Stimulated activated CD4-positive, alpha-beta T cell treated with anti-CD3 and anti-CD28 coated beads, Interleukin-1b, Interleukin-23, amount 100 ng/mL, for 4 hours (primary cell): ENCODE data around the gene OR10T2.
"Not testable (repeated sequence)": the region's sequence is repeated elsewhere in the genome, so short reads cannot be mapped to it uniquely, and the experiment has no call there.

ENCODE experiments used
- DNase-seq, 2 donors: peaks; one replicate each; pipeline ENCODE4 v3.0.0-alpha.2; 2020; ENCODE audit warnings: low read depth in 2 of 2

The OR10T2 gene, protein sequence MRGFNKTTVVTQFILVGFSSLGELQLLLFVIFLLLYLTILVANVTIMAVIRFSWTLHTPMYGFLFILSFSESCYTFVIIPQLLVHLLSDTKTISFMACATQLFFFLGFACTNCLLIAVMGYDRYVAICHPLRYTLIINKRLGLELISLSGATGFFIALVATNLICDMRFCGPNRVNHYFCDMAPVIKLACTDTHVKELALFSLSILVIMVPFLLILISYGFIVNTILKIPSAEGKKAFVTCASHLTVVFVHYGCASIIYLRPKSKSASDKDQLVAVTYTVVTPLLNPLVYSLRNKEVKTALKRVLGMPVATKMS

DNA sequence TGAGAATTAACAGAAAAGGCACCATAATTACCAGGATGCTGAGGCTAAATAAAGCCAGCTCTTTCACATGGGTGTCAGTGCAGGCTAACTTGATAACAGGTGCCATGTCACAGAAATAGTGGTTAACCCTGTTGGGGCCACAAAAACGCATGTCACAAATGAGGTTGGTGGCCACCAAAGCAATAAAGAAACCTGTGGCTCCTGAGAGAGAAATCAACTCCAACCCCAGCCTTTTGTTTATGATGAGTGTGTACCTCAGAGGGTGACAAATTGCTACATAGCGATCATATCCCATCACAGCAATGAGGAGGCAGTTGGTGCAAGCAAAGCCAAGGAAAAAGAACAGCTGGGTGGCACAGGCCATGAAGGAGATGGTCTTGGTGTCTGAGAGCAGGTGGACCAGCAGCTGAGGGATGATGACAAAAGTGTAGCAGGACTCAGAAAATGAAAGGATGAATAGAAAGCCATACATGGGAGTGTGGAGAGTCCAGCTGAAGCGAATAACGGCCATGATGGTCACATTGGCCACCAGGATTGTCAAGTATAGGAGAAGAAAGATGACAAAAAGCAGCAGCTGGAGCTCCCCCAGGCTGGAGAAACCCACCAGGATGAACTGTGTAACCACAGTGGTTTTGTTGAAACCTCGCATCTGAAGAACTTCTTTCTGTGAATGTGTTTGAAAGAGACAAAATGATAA is at the start of gene OR10T2:
Gene OR10T2, minus strand, starts transcription at position 649 of the 697 bp plus-strand sequence. Its CDS starts 0 bp downstream, at position 649.
- DNase-seq, result no peak

DNA sequence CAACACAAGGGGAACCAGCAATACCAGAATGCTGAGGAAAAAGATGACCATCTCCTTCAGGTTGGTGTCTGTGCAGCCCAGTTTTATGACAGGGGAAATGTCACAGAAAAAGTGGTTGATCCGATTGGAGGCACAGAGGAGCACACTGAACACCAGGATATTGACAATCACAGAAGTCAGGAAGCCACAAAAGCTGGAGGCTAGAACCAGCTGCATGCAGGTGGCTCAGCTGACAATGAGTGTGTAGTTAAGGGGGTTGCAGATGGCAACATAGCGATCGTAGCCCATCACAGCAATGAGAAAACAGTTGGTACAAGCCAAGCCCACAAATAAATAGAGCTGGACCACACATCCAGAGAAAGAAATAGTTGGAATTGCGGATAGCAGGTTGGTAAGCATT is 46.1 kb upstream of the OR10T2 start:
- DNase-seq, result no peak

DNA sequence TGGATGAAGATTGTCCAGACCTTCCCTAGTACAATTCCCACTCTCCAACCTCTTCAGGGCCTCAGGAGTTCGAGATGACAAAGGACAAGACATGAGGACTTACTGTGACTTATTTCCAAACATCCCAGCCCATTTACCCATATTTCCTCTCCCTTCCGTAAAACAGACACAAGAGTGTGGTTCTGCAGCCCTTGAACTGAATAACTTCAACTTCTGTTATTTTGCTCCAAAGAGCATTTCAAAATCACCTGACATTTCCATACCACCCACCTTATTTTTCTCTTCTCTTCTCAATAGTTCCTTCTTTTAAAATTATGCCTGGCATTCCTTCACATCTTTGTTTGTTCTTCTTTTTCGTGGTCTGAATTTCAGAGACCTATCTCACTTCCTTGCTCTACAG is 35.5 kb upstream of the OR10T2 start:
- DNase-seq, result no peak

DNA sequence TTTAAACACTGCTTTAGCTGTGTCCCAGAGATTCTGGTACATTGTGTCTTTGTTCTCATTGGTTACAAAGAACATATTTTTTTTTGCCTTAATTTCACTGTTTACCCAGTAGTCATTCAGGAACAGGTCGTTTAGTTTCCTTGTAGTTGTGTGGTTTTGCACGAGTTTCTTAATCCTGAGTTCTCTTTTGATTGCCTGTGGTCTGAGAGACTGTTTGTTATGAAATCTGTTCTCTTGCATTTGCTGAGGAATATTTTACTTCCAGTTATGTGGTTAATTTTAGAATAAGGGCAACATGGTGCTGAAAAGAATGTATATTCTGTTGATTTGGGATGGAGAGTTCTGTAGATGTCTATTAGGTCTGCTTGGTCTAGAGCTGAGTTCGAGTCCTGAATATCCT is 30.9 kb upstream of the OR10T2 start:
- not testable (repeated sequence) for DNase-seq

DNA sequence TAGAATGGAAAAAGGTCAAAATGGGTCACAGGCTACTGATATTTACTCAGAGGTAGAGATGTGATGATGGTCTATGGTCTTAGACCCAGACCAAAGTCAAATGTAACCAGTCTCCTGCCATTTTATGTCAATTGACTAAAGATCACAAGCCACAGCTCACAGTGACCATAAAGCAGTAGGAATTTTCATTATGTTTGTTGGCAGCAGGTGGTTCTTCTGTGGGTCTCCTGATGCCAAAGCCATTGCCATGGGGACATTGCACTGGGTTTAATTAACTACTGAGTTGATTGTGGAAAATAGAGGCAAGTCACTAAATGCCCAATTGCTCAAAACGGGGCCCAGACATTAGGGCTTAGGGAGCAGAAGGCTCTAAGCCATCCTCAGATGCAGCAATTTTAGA is 26.9 kb upstream of the OR10T2 start, which contains the start of gene OR10K2:
Gene OR10K2, minus strand, starts transcription at position 101 of the 400 bp plus-strand sequence. CDS start 5,371 bp downstream, outside the sequence.
- DNase-seq, result no peak

DNA sequence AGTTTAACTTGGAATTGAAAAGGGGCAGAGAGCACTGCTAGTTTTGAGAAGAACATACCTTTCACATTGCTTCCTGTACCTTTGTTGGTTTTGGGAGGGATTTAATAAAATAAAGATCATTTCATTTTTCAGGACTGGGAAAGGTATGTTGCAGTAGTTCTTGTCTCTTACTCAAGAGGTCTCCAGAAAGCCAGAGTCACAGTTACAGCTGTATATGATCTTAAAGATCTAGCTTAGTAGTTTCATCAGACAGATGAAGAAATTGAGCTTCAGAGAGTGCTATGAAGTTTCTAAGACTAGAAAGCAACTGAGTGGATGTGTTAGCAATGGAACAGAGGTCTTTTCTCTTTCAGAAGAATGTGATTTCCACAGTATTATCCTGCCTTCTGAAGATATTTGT is 25.8 kb upstream of the OR10T2 start:
- no peak for DNase-seq

DNA sequence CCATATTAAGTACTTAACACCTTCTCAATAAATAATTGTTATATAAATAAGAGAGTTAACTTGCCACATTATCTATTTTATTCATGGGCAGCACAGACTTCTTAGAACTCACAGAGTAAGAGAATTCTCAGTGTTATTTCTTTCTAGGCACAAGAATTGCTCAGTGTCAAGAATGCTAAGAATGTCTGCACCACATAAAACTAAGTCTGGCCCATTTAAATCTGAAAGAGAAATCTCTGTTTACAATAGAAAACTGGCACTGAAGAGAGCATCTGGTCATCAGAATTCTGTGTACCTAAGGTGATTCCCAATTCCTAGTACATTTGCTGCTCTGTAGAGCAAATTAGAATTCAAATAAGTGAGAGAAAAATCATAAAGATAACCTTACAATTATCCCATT is 22.9 kb upstream of the OR10T2 start:
- no peak for DNase-seq

DNA sequence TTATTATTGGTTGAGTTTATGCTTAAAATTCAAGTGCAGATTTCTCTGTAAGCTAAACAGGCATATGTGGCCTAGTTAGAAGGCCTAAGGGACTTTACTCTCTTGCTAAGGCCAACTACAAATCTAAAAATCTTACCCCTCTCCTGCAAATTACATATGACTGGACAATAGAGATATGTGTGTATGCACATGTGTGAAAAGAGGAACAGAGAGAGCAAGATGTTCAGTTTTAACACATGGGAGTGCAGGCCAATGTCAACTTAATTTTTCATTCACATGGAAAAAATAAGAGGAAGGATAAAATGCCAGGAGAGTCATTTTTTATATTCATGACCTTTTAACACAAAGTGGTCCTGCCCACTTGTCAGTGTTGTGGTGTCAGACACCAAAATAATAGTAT is 18.3 kb upstream of the OR10T2 start:
- no peak for DNase-seq

DNA sequence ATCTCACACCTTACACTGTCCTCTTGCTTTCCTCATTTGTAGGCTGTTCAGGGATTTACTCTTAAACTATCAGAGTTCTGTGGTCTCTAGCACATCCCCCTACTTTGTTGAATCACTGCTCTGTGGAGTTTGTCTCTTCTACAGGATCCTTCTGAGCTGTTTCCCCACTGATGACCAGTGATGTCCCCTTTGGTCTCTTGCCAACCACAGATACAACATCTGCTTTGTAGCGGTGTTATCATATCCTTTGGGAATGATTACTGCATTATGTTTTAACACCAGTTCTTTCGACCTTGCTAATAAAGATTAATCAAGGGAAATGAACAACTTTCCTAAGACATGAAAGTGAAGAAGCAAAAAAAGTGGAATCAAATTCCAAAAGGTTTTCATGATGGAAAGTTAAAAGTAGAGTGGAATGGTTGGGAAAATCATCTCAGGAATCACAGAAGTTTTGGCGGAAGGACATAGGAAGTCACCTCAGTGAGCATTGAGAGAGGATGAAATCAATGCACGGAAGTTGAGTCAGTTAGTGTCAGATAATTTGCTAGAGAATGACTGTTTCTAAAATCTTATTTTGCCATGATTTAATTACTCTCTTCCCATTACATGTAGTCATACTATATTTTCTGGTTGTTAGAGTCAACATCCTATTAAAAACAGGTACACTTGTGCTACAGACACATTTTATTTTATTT is 15.5 kb upstream of the OR10T2 start:
- no peak for DNase-seq

DNA sequence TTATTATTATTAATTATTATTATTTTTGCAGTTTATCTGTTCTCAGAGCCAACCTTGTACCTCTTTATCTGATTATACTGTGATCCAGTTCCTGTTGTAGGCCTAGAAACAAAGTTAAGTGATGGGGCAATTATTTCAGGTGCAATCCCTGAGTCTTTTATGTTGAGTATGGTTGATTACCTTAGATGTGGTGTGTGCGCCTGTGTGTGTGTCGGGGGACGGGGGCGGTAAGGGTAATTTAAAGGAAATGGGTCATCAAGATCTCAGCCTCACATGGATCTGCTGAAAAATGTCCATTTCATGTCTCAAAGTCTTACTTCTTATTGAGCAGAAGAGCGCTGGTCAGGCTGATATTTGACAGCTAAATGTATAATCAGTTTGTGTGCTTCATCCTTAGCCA is 7.8 kb upstream of the OR10T2 start:
- DNase-seq, result no peak

DNA sequence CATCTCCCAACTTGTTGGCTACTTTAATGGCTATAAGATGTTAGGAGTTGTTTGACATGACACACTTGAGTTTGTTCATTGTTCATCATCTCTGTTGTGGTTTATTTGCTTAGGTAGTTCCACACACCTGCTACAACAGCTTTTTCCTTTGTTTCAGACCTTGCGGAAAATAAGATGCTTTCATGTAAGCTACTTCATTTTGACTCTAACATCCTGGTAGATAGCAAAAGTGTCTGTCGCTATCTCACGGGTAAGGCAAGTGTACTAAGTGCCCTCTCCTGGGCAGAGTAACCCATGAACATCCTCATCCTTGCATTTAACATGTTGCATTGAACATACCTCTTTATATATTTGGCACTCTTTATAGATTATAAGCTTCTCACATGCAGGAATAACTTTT is 1.6 kb upstream of the OR10T2 start:
- no peak for DNase-seq

DNA sequence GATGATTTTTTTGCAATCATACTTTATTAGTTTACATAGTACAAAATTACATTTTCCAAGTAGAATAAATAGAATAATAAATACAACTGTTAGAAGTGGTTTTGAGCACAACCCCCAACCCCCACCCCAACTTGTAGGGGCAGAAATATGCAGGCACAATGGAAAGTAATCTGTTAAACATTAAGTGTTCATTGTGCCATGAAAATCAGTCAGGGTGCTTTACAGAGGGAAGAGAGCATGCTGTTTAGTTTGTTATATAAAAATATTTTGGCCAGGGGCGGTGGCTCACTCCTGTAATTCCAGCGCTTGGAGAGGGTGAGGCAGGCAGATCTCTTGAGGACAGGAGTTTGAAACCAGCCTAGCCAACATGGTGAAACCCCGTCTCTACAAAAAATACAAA is 2.6 kb downstream of the OR10T2 start:
- DNase-seq, result no peak

DNA sequence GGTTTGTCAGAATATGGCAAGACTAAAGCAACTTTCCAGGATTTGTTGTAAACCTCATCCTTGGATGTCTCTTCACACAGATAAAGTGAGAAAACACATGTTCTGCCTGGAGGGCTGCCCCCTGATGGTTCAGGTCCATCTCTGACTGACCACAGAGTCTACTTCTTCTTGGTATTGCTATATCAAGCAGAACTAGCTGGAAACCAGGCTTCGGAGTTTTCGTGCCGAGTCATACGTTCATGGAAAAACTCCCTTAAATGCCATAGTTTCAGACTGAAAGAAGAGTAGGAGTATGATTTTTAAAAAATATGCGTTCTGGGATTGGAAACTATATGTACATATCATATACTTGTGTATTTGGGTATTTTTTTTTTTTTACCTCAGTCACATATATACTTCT is 5.8 kb downstream of the OR10T2 start:
- DNase-seq, result no peak

DNA sequence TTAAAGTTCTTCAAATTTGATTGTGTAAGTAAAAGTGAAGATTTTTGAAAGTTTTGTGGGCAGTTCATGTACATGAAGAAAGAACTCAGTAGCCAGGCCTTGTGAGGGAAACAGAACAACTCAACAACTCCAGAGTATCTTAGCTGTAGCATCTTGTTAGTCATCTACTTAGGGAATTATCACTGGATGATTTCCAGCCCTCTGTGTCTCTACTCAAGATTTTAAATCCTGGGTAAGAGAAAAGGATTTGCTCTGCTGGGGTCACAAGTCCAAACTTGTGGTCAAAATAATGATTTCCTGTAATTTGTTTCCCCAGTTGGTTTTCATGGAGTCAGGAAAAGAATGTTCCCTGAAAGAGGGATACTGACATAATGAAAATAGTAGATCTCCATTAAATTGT is 8.2 kb downstream of the OR10T2 start:
- no peak for DNase-seq

DNA sequence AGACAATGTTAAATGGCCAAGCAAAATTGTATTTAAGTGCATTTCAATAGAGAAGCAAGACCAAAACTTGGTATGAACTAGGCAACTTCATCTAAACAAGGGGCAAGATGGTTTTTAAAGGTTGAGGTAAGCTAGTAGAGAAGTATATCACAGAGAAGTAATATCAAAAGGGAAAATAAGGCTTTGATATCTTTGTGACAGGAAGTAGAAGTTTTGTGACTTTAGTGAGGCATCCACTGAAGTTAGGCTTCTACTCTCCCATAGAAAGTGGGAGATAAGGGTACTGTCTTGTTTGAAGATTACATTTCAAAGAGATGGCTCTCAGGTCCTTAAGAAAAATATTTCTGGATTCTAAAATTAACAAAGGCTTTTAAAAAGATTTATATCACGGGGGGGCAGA is 8.9 kb downstream of the OR10T2 start:
- no peak for DNase-seq

DNA sequence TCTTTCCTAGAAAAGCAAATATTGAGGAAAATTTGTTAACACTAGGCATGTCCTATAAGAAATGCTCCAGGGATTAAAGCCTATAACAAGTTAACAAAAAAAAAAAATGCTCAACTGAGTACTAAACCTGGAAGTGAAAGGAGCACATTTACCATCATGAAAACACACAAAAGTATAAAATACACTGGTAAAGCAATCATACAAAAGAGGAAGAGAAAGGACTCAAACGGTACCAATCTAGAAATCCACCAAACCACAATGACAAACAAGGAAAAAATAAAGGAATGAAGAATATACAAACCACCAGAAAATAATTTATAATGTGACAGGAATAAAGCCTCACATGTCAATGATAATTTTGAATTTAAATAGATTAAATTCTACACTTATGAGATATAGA is 24.4 kb downstream of the OR10T2 start:
- DNase-seq, result no peak

DNA sequence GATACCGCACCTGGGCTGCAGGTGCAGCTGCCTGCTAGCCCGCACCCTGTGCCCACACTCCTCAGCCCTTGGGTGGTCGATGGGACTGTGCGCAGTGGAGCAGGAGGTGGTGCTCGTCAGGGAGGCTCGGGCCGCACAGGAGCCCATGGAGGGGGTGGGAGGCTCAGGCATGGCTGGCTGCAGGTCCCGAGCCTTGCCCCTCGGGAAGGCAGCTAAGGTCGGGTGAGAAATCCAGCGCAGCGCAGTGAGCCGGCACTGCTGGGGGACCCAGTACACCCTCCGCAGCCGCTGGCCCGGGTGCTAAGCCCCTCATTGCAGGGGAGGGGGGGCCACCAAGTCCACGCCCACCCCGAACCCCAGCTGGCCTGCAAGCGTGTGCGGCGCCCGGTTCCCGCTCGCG is 25.2 kb downstream of the OR10T2 start:
- DNase-seq, result not testable (repeated sequence)

DNA sequence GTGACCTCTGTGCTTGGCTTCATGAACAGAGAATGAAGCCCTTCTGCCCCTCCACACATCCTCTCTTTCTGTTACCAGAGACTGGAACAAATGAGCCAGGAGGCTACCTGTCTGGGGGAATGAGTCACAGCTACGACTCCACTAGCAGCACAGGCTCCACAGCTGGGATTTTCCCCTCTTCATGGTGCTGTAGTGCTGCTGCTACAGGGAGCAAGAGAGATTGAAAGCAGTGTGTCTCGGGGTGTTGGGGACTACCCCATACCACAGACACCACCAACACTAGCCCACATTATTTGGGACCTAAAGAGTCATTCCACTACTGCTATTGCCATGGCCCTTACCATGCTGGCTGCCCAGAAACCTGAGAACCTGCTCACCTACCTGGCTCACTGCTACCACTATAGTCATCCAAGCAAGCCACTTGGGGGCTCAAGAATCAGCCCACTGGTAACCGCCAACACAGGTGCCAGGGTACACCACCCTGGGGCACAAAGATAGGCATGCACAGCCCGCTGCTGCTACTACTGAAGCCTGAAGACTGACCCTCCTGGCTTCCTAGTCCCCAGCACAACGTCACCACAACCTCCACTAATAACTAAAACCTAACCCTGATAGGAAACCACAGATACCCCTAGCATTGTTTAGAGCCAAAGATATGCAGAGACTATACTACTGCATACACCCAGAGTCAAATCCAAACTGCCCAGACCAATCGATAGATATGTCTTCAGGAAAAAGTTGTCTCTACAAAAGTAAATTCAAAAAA is 27.9 kb downstream of the OR10T2 start:
- DNase-seq, result no peak

DNA sequence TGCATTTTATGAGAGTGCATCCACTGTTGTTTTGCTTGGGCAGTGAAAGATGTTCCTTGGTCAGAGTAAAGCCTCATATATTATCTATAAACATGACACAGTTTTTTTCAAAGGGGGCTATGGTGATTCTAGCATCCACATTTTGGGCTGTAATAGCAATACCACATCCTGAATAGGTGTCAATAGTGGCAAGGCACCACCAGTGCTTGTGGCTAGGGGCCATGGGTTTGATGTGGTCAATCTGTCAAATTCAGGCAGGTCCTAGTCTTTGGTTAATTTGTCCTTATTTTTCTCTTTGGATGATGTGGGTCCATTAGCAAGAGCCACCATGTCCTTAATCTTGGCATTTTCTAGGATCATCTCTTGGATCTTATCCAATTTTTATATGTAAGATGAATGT is 32.5 kb downstream of the OR10T2 start:
- no peak for DNase-seq

DNA sequence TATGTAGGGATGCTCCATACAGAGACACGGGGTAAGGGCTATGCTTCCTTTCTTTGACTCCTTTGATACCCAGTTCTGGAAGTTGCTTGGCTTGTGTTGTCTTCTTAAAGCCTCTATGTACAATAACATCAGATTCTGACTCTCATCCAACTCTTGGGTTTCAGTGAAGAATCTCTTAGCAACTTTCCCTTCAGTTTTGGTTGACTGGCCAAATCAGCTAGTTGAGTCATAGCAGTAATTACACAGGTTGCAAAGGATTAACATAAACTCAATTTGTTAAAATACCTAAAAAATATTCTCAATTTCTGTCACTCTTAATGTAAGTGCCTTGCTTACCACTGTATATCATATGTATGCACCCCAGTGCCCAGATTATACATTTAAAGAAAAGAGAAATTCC is 36.3 kb downstream of the OR10T2 start:
- DNase-seq, result no peak

DNA sequence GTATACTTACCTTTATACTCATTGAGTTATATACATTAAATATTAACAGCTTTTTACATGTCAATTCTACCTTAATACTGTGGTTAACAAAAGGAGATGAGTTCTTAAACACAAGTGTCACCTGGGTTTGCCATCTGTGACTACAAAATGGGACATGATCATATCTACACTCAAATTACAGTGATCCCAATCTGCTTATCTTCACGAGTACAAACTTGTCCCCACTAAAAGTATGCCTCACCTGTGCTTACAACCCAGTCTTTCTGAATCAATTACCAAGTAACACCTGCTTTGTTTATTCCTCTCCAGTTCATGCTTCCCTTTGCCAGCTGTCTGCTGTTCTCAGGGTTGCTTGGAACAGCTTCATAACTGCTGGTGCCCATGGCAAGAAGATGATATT is 36.8 kb downstream of the OR10T2 start:
- DNase-seq, result no peak

DNA sequence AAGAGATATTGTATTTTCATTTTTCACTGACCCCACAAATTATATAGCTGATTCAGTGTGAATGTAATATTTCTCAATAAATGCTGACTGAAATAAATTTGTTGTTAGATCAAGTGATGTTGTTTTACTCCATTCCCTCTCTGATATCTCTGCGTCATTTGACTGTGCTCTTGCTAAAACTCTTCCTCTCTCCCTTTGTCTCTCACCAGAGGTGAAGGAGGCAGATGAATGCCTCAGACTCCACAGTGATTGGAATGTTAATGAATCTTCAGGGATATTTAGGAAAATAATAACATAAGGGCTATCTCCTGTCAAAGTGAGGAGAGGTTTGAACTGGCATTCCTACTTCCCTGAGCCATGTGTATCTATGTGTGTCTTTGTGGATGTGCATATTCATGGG is 41.8 kb downstream of the OR10T2 start:
- no peak for DNase-seq
